Uterus (tissue), 4 donors: ENCODE results near the gene TIGAR. TPM values are rescaled to one million over a fixed set of nuclear protein-coding genes. Genes with fewer than 3 reads are reported as not detected.

Source experiments
- DNase-seq, 2 donors: peaks; one replicate each; pipeline ENCODE4 v3.0.0-alpha.2; 2019 to 2020
- H3K27ac ChIP-seq, 2 donors: fragments of 200-600 bp; sonication (generic); 1 replicate in 1 of 2; 2 replicates in 1 of 2; pipeline ENCODE4 v1.5.1; 2016 to 2018
- H3K27me3 ChIP-seq, 2 donors: fragments of 200-600 bp; sonication (generic); one replicate each; pipeline ENCODE4 v1.5.1; 2018 to 2019; ENCODE audit warnings: control low read depth in 1 of 2
- H3K36me3 ChIP-seq, 2 donors: fragments of 200-600 bp; sonication (generic); one replicate each; pipeline ENCODE4 v1.5.1; 2019; ENCODE audit warnings: control low read depth in 1 of 2
- H3K4me1 ChIP-seq, 2 donors: fragments of 200-600 bp; sonication (generic); one replicate each; pipeline ENCODE4 v1.5.1; 2018 to 2019; ENCODE audit warnings: control low read depth in 1 of 2
- H3K4me3 ChIP-seq, 2 donors: fragments of 200-600 bp; sonication (generic); 1 replicate in 1 of 2; 2 replicates in 1 of 2; pipeline ENCODE4 v1.5.1; 2018 to 2019; ENCODE audit warnings: mild to moderate bottlenecking in 1 of 2
- H3K9me3 ChIP-seq, 2 donors: fragments of 200-600 bp; sonication (generic); one replicate each; pipeline ENCODE4 v1.5.1; 2019; ENCODE audit warnings: control low read depth in 1 of 2
- CTCF ChIP-seq, 4 experiments: fragments of 200-600 bp in 2 of 4; fragments of 450-650 bp in 2 of 4; sonication (generic) in 2 of 4; IDR thresholded peaks; one replicate each; pipeline ENCODE4 v1.5.1; 2016 to 2019; ENCODE audit warnings: antibody characterized with exemption in 4 of 4, mild to moderate bottlenecking in 2 of 4, moderate library complexity in 1 of 4
- POLR2A ChIP-seq, 2 donors: fragments of 450-650 bp; IDR thresholded peaks; one replicate each; pipeline ENCODE4 v1.6.1; 2016; ENCODE audit warnings: antibody characterized with exemption in 2 of 2, mild to moderate bottlenecking in 1 of 2, moderate library complexity in 1 of 2
- intact Hi-C: fragments of 100-400 bp; cut with DNase I; formaldehyde crosslinking; loops from one replicate; pipeline ENCODE4 v1.15.1; 2023; ENCODE audit warnings: low total_unique reads
- total RNA-seq, 4 donors: library from RNA; depleted of rRNA in 3 of 4; stranded (reverse); fragments of >200 nt in 3 of 4; gene quantifications; one replicate each; pipeline versions ENCODE4 v1.1.0 to v1.2.4, GENCODE V29; 2014 to 2023
- donor health status: DM: yes; HTN: yes; CAD: no.

TIGAR gene
- total RNA-seq, 4 donors from 2014 or later, result 0.26 to 10.6 (median 2.3) TPM

- H3K9me3 ChIP-seq, result no peaks in the 10 kb centered on the region
- H3K27me3 ChIP-seq, result no peaks in the 10 kb centered on the region
- H3K27ac ChIP-seq, result no peak overlapping the region
- no peak overlapping the region for H3K4me3 ChIP-seq
- intact Hi-C loops, result no loop called here
- no peak for DNase-seq
- no peaks in the 10 kb centered on the region for H3K36me3 ChIP-seq
- no peak for TF ChIP-seq POLR2A (IDR thresholded peaks at IDR 0.05)
- no peak for TF ChIP-seq CTCF (IDR thresholded peaks at IDR 0.05)
- H3K4me1 ChIP-seq, result no peaks in the 10 kb centered on the region
Observed at GRCh38 chr12:4323396-4323795, 2.4 kb downstream of the TIGAR start.

- TF ChIP-seq POLR2A (IDR thresholded peaks at IDR 0.05), result no peak
- TF ChIP-seq CTCF (IDR thresholded peaks at IDR 0.05), result no peak
- DNase-seq, result no peak
- H3K36me3 ChIP-seq, result no peaks in the 10 kb centered on the region
- H3K9me3 ChIP-seq, result no peaks in the 10 kb centered on the region
- H3K4me3 ChIP-seq, result no peak overlapping the region
- intact Hi-C loops, result no loop called here
- no peak overlapping the region for H3K27ac ChIP-seq
- H3K27me3 ChIP-seq, result no peaks in the 10 kb centered on the region
- no peaks in the 10 kb centered on the region for H3K4me1 ChIP-seq
Observed at GRCh38 chr12:4324366-4324765, 3.4 kb downstream of the TIGAR start.

- TF ChIP-seq POLR2A (IDR thresholded peaks at IDR 0.05), result no peak
- no peak for TF ChIP-seq CTCF (IDR thresholded peaks at IDR 0.05)
- Histone ChIP-seq H3K27me3 (no peaks in the 10 kb centered on the region), H3K36me3 (no peaks in the 10 kb centered on the region), H3K9me3 (no peaks in the 10 kb centered on the region), H3K4me3 (no peak overlapping the region), H3K27ac (no peak overlapping the region), H3K4me1 (no peaks in the 10 kb centered on the region)
- no peak for DNase-seq
- intact Hi-C loops, result no loop called here
Observed at GRCh38 chr12:4325966-4326365, 5.0 kb downstream of the TIGAR start.

GRCh38 chr12:4327293-4327692 lies 6.3 kb downstream of the TIGAR start:
- H3K27me3 ChIP-seq, result no peaks in the 10 kb centered on the region
- no peaks in the 10 kb centered on the region for H3K36me3 ChIP-seq
- TF ChIP-seq POLR2A (IDR thresholded peaks at IDR 0.05) (no peak), CTCF (IDR thresholded peaks at IDR 0.05) (no peak)
- DNase-seq, result no peak
- H3K4me3 ChIP-seq, result no peak overlapping the region
- H3K9me3 ChIP-seq, result no peaks in the 10 kb centered on the region
- intact Hi-C loops, result no loop called here
- no peaks in the 10 kb centered on the region for H3K4me1 ChIP-seq
- H3K27ac ChIP-seq, result no peak overlapping the region

GRCh38 chr12:4330203-4330602 lies 9.2 kb downstream of the TIGAR start:
- Histone ChIP-seq H3K9me3 (no peaks in the 10 kb centered on the region), H3K27me3 (no peaks in the 10 kb centered on the region), H3K4me1 (no peaks in the 10 kb centered on the region), H3K27ac (no peak overlapping the region), H3K4me3 (no peak overlapping the region), H3K36me3 (no peaks in the 10 kb centered on the region)
- intact Hi-C loops, result no loop called here
- TF ChIP-seq POLR2A (IDR thresholded peaks at IDR 0.05) (no peak), CTCF (IDR thresholded peaks at IDR 0.05) (no peak)
- no peak for DNase-seq
